HEK293 (cell line): Measurements from ENCODE around the gene CLIC4.

Experiments used
- CTCF ChIA-PET: fragments of 350-600 bp; formaldehyde crosslinking; extraction: SDS; loops from one replicate; lab custom pipeline; 2021; ENCODE audit warnings: antibody characterized with exemption; lab: Yijun Ruan, JAX
- POLR2A ChIA-PET: fragments of 300-600 bp; formaldehyde crosslinking; extraction: SDS; loops from one replicate; lab custom pipeline; 2020; ENCODE audit warnings: antibody characterized with exemption, inconsistent platforms; lab: Yijun Ruan, JAX
- H3K27ac ChIP-seq: fragments of 200-500 bp; sonication (Bioruptor generic); 2 replicates; pipeline ENCODE4 v1.5.1; 2014; ENCODE audit warnings: low read depth, low read length, control low read depth, inconsistent platforms; ENCODE audit errors: extremely low read depth
- H3K36me3 ChIP-seq, 2 experiments: fragments of 200-500 bp in 1 of 2; sonication (Bioruptor generic) in 1 of 2; 1 replicate in 1 of 2; 2 replicates in 1 of 2; pipeline ENCODE4 v1.5.1; 2014 to 2017; ENCODE audit warnings: inconsistent platforms in 2 of 2, low read length in 2 of 2; ENCODE audit not compliant: control insufficient read depth in 2 of 2, insufficient read depth in 1 of 2
- H3K4me1 ChIP-seq: fragments of 200-500 bp; sonication (Bioruptor generic); 2 replicates; pipeline ENCODE4 v1.5.1; 2014; ENCODE audit warnings: mild to moderate bottlenecking, low read length, inconsistent platforms; ENCODE audit not compliant: control insufficient read depth, insufficient read depth
- H3K4me3 ChIP-seq: 2 replicates; pipeline ENCODE4 v1.5.1; 2011; ENCODE audit warnings: low read depth, mild to moderate bottlenecking, control low read depth, low read length, moderate library complexity
- H3K9me3 ChIP-seq: fragments of 200-500 bp; sonication (Bioruptor generic); 2 replicates; pipeline ENCODE4 v1.5.1; 2014; ENCODE audit warnings: low read depth, low read length, inconsistent platforms; ENCODE audit not compliant: control insufficient read depth, insufficient read depth
- ATF2 ChIP-seq: fragments of 450-650 bp; formaldehyde crosslinking; IDR thresholded peaks from 2 replicates; pipeline ENCODE4 v1.5.1; 2016; ENCODE audit warnings: missing biosample characterization, missing genetic modification characterization, low read depth
- CTCF ChIP-seq: fragments of 450-650 bp; formaldehyde crosslinking; IDR thresholded peaks from 2 replicates; pipeline ENCODE4 v1.5.1; 2016; ENCODE audit warnings: missing biosample characterization, missing genetic modification characterization
- MZF1 ChIP-seq: fragments of 450-650 bp; formaldehyde crosslinking; IDR thresholded peaks from 2 replicates; pipeline ENCODE4 v1.5.1; 2017; ENCODE audit warnings: missing biosample characterization, missing genetic modification characterization, borderline replicate concordance
- PATZ1 ChIP-seq: fragments of 450-650 bp; formaldehyde crosslinking; IDR thresholded peaks from 2 replicates; pipeline ENCODE4 v1.5.1; 2016; ENCODE audit warnings: missing biosample characterization, missing genetic modification characterization
- PRDM6 ChIP-seq: fragments of 450-650 bp; formaldehyde crosslinking; IDR thresholded peaks from 2 replicates; pipeline ENCODE4 v1.5.1; 2017; ENCODE audit warnings: missing biosample characterization, missing genetic modification characterization
- SALL2 ChIP-seq: fragments of 450-650 bp; formaldehyde crosslinking; IDR thresholded peaks from 2 replicates; pipeline ENCODE4 v1.5.0; 2017; ENCODE audit warnings: missing biosample characterization, mild to moderate bottlenecking, missing genetic modification characterization, borderline replicate concordance
- ZFP37 ChIP-seq: fragments of 450-650 bp; formaldehyde crosslinking; IDR thresholded peaks from 2 replicates; pipeline ENCODE4 v1.5.1; 2016; ENCODE audit warnings: missing biosample characterization, missing genetic modification characterization
- ZNF280C ChIP-seq: fragments of 450-650 bp; formaldehyde crosslinking; IDR thresholded peaks from 2 replicates; pipeline ENCODE4 v1.5.1; 2016; ENCODE audit warnings: missing biosample characterization, missing genetic modification characterization
- ZNF521 ChIP-seq: fragments of 450-650 bp; formaldehyde crosslinking; IDR thresholded peaks from 2 replicates; pipeline ENCODE4 v1.5.1; 2017; ENCODE audit warnings: missing biosample characterization, mild to moderate bottlenecking, missing genetic modification characterization
- ZNF544 ChIP-seq: fragments of 450-650 bp; formaldehyde crosslinking; IDR thresholded peaks from 2 replicates; pipeline ENCODE4 v1.5.0; 2017; ENCODE audit warnings: missing biosample characterization, missing genetic modification characterization
- ZNF549 ChIP-seq: fragments of 450-650 bp; IDR thresholded peaks from 2 replicates; pipeline ENCODE4 v1.5.1; 2018; ENCODE audit warnings: missing biosample characterization, missing genetic modification characterization, mild to moderate bottlenecking, inconsistent platforms, moderate library complexity
- ZNF585B ChIP-seq: fragments of 450-650 bp; formaldehyde crosslinking; IDR thresholded peaks from 2 replicates; pipeline ENCODE4 v1.5.1; 2016; ENCODE audit warnings: missing biosample characterization, missing genetic modification characterization
- ZNF596 ChIP-seq: fragments of 450-650 bp; IDR thresholded peaks from 2 replicates; pipeline ENCODE4 v1.5.0; 2018; ENCODE audit warnings: missing biosample characterization, mild to moderate bottlenecking, missing genetic modification characterization, moderate library complexity
- ZNF670 ChIP-seq: fragments of 450-650 bp; formaldehyde crosslinking; IDR thresholded peaks from 2 replicates; pipeline ENCODE4 v1.5.1; 2016; ENCODE audit warnings: missing biosample characterization, missing genetic modification characterization, low read depth
- ZNF747 ChIP-seq: fragments of 450-650 bp; formaldehyde crosslinking; IDR thresholded peaks from 2 replicates; pipeline ENCODE4 v1.5.1; 2016; ENCODE audit warnings: missing biosample characterization, missing genetic modification characterization
- ZNF843 ChIP-seq: fragments of 450-650 bp; formaldehyde crosslinking; IDR thresholded peaks from 2 replicates; pipeline ENCODE4 v1.5.1; 2016; ENCODE audit warnings: missing biosample characterization, missing genetic modification characterization

The CLIC4 gene

GRCh38 chr1:24873148-24873547 lies 127.9 kb downstream of the CLIC4 start:
- no peaks in the 10 kb centered on the region for H3K36me3 ChIP-seq
- POLR2A ChIA-PET: no interaction called here
- no peak overlapping the region for H3K27ac ChIP-seq
- no peak overlapping the region for H3K4me3 ChIP-seq
- no peaks in the 10 kb centered on the region for H3K9me3 ChIP-seq
- no peak for TF ChIP-seq SALL2 (tag by site-specific recombination)
- peak; percentile 83 for TF ChIP-seq ATF2 (tag by site-specific recombination)
- TF ChIP-seq, all 188 proteins: peak for 1
- CTCF ChIA-PET: interaction anchor here (1.2 kb wide), 1 partner anchor 165 kb away, joined by 3 read pairs; no protein-coding TSS in a partner anchor
- H3K4me1 ChIP-seq: no peaks in the 10 kb centered on the region

- Histone ChIP-seq H3K27ac (no peak overlapping the region), H3K4me1 (no peaks in the 10 kb centered on the region), H3K4me3 (no peak overlapping the region)
- POLR2A ChIA-PET: no interaction called here
- TF ChIP-seq ZNF585B (tag by site-specific recombination): no peak
- TF ChIP-seq ZNF843: no peak
- TF ChIP-seq PATZ1 (tag by site-specific recombination): no peak
- TF ChIP-seq ZFP37 (tag by site-specific recombination): no peak
- no peak for TF ChIP-seq ZNF280C (tag by site-specific recombination)
- TF ChIP-seq ZNF747 (tag by site-specific recombination): no peak
- no peak for TF ChIP-seq PRDM6 (tag by site-specific recombination)
- no peak for TF ChIP-seq MZF1 (tag by site-specific recombination)
- no peak for TF ChIP-seq CTCF
- TF ChIP-seq ZNF670 (tag by site-specific recombination): no peak
- TF ChIP-seq ZNF521 (tag by site-specific recombination): no peak
- no peak for TF ChIP-seq ZNF549 (tag by site-specific recombination)
- TF ChIP-seq ZNF596 (tag by site-specific recombination): no peak
- no peak for TF ChIP-seq ZNF544 (tag by site-specific recombination)
- TF ChIP-seq, all 188 proteins: peak for 0
- Histone ChIP-seq H3K36me3 (no peaks in the 10 kb centered on the region), H3K9me3 (no peaks in the 10 kb centered on the region)
- CTCF ChIA-PET: interaction anchor here (1.2 to 1.8 kb wide), 4 partner anchors 24 to 330 kb away, joined by 3 to 6 read pairs (median 4); no protein-coding TSS in a partner anchor
Observed at GRCh38 chr1:24874056-24874455, 128.8 kb downstream of the CLIC4 start.
